Stimulated activated CD8-positive, alpha-beta memory T cell treated with anti-CD3 and anti-CD28 coated beads, Interleukin-12 subunit alpha, Interleukin-12 subunit beta, amount 100 ng/mL, for 24 hours (primary cell): ENCODE measurements around the gene PROSER2.

Experiments
- DNase-seq: peaks from one replicate; pipeline ENCODE4 v3.0.0-alpha.2; 2020; ENCODE audit errors: extremely low read depth

PROSER2 gene

DNA sequence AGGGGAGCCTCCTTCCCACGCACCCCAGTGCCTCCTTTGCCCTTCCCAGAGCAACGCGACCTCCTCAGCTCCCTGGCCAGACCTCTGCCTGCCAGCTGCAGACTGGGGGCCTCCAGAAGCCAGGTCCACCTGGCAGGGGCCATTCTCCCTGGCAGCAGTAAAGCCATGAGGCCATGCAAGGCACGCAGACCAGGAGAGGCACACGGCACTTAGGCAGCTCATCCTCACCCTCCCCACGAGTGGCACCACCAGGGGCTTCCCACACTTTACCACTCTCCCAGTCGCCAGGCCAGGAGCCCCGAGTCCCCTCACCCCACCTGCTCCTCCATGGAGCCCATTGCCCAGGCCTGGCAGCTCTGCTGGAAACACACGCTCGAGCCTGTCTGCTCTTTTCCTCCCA, 85.4 kb downstream of the PROSER2 start:
- no peak for DNase-seq

GRCh38 chr10:11908991-11909390, 85.8 kb downstream of the PROSER2 start:
- no peak for DNase-seq

GRCh38 chr10:11909618-11910017, 86.5 kb downstream of the PROSER2 start:
- DNase-seq = no peak

DNA sequence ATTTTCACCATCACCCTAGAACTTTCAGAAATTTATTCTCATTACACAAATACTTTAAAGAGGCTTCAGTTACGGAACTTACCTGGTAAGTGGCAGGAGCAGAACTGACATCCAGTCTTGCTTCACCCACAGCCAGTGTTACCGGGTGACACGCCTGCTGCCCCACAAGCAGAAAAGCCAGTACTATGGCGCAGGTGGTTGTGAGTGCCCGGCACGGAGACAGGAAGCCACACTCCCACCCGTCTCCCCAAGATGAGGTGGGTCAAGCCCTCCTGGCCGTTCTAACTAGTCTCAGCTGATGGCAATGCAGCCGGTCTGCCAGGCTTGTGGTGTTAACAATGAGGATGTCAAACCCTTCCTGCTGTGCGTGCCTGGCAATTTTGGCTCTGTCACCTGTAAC, 86.9 kb downstream of the PROSER2 start:
- DNase-seq = no peak

DNA sequence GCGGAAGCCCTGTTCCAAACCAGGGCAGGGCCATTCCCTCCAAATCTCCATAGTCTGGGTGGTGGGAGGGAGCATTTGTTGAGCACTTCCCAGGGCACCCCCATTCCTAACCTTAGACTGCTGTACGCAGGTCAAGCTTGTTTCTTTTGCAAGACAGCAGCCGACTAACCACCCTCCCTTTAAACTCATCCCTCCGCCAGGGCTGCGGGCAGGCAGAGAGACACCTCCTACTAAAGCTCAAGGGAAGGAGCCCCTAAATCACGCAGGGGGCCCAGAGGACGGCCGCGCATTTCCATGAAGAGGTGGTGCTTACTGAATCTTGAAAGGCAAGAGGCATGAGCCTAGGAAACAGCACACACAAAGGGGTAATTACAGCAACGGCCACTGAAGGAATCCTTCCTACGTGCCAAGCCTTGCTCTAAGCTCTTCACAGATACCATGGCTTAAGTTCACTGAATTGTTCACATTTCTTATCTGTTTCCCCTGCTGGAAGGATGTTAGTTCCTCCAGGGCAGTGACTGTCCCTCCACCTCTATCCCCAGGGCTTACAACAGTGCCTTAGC, 90.0 kb downstream of the PROSER2 start:
- DNase-seq = no peak

DNA sequence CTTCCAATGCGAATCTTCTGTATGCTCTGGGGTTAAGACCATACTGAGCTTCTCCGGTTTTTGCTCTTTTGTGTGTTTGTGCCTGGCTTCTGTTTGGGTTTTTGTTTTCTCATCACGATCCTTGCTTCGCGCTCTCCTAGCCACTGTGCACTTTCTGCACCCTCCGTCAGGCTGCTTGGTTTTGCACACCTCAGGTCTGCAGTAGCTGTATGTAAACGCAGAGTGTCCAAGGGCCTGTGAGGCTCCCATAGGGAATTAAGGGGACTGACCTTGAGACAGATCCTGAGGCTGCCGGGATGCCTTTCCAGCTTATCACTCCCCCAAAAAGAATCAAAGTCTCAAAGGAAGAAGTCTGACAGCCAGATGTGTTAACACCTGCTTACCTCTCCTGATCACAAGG, 95.2 kb downstream of the PROSER2 start:
- DNase-seq = no peak

DNA sequence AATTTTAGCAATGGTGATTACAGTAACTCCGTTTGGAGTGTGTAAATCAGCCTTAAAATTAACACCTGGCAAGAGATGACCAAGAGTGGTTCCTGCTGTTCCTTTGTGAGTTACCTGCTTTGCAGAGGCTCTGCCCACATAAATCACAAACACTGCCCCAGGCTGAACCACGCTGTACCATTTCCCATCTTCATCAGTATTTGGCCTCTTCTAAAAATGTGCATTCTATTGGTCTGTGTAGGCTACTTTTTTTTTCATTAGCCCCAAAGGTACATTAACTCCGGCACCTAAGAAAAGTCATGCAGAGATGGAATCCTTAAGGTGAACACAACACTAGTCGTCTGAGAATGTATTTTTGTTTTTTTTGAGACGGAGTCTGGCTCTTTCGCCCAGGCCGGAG, 96.1 kb downstream of the PROSER2 start:
- DNase-seq = no peak
